HepG2 (cell line): ENCODE results near the gene C5. TPM values are rescaled to one million over a fixed set of nuclear protein-coding genes. Genes with fewer than 3 reads are reported as not detected.

Experiments used
- ERF ChIP-seq: IDR thresholded peaks from 2 replicates; pipeline ENCODE4 v1.6.1; 2018; ENCODE audit warnings: missing biosample characterization, missing genetic modification reagents
- FUBP1 ChIP-seq: sonication (generic); formaldehyde crosslinking; IDR thresholded peaks from 2 replicates; pipeline ENCODE4 v1.5.1; 2020; ENCODE audit warnings: missing genetic modification reagents, mild to moderate bottlenecking, borderline replicate concordance
- GZF1 ChIP-seq: sonication (generic); formaldehyde crosslinking; IDR thresholded peaks from 2 replicates; pipeline ENCODE4 v1.5.1; 2020; ENCODE audit warnings: mild to moderate bottlenecking, missing genetic modification reagents
- ISL2 ChIP-seq: sonication (generic); formaldehyde crosslinking; IDR thresholded peaks from 2 replicates; pipeline ENCODE4 v1.5.0; 2020; ENCODE audit warnings: missing genetic modification reagents
- MAF1 ChIP-seq: sonication (generic); formaldehyde crosslinking; IDR thresholded peaks from 2 replicates; pipeline ENCODE4 v1.5.0; 2020; ENCODE audit warnings: missing genetic modification reagents, borderline replicate concordance
- POGZ ChIP-seq: sonication (generic); formaldehyde crosslinking; IDR thresholded peaks from 2 replicates; pipeline ENCODE4 v1.4.0; 2020; ENCODE audit warnings: mild to moderate bottlenecking, missing genetic modification reagents
- PRDM10 ChIP-seq: sonication (generic); formaldehyde crosslinking; IDR thresholded peaks from 2 replicates; pipeline ENCODE4 v1.4.0; 2020; ENCODE audit warnings: low read depth, missing genetic modification reagents
- SP4 ChIP-seq: sonication (generic); formaldehyde crosslinking; IDR thresholded peaks from 2 replicates; pipeline ENCODE4 v1.8.1; 2023; ENCODE audit warnings: mild to moderate bottlenecking, missing genetic modification reagents
- TEF ChIP-seq: sonication (generic); formaldehyde crosslinking; IDR thresholded peaks from 2 replicates; pipeline ENCODE4 v1.5.0; 2020; ENCODE audit warnings: missing genetic modification reagents
- ZBTB25 ChIP-seq: IDR thresholded peaks from 2 replicates; pipeline ENCODE4 v1.6.1; 2018; ENCODE audit warnings: missing genetic modification reagents
- ZGPAT ChIP-seq: IDR thresholded peaks from 2 replicates; pipeline ENCODE4 v1.6.1; 2016; ENCODE audit warnings: mild to moderate bottlenecking
- ZKSCAN5 ChIP-seq: sonication (generic); formaldehyde crosslinking; IDR thresholded peaks from 2 replicates; pipeline ENCODE4 v1.5.1; 2020; ENCODE audit warnings: mild to moderate bottlenecking, missing genetic modification reagents
- ZMYM2 ChIP-seq: sonication (generic); formaldehyde crosslinking; IDR thresholded peaks from 2 replicates; pipeline ENCODE4 v1.8.0; 2022; ENCODE audit warnings: mild to moderate bottlenecking, missing genetic modification reagents
- ZNF138 ChIP-seq: sonication (generic); formaldehyde crosslinking; IDR thresholded peaks from 2 replicates; pipeline ENCODE4 v1.5.0; 2020; ENCODE audit warnings: mild to moderate bottlenecking, low read depth, missing genetic modification reagents
- ZNF17 ChIP-seq: sonication (generic); formaldehyde crosslinking; IDR thresholded peaks from 2 replicates; pipeline ENCODE4 v1.5.0; 2020; ENCODE audit warnings: mild to moderate bottlenecking, missing genetic modification reagents
- ZNF34 ChIP-seq: sonication (generic); formaldehyde crosslinking; IDR thresholded peaks from 2 replicates; pipeline ENCODE4 v1.4.0; 2020; ENCODE audit warnings: mild to moderate bottlenecking, missing genetic modification reagents, borderline replicate concordance
- ZNF550 ChIP-seq: sonication (generic); formaldehyde crosslinking; IDR thresholded peaks from 2 replicates; pipeline ENCODE4 v1.4.0; 2020; ENCODE audit warnings: mild to moderate bottlenecking, missing genetic modification reagents, borderline replicate concordance
- ZNF660 ChIP-seq: sonication (generic); formaldehyde crosslinking; IDR thresholded peaks from 2 replicates; pipeline ENCODE4 v1.5.1; 2020; ENCODE audit warnings: mild to moderate bottlenecking, low read depth, missing genetic modification reagents, borderline replicate concordance
- ZNF781 ChIP-seq: sonication (generic); formaldehyde crosslinking; IDR thresholded peaks from 2 replicates; pipeline ENCODE4 v1.5.1; 2020; ENCODE audit warnings: borderline replicate concordance, mild to moderate bottlenecking, missing genetic modification reagents; ENCODE audit errors: not compliant biosample characterization
- polyA plus RNA-seq, 8 experiments: library from polyadenylated mRNA; depleted of rRNA in 3 of 8; stranded (reverse) in 7 of 8; unstranded in 1 of 8; fragments of >200 nt; fragmentation: Illumina TruSeq in 4 of 8; extraction: Trizol in 4 of 8; gene quantifications; 2 replicates each; pipeline versions ENCODE4 v1.2.1 to v1.2.3, GENCODE V29; 2011 to 2016; ENCODE audit warnings: low read depth in 4 of 8, missing spikeins in 1 of 8, mixed read lengths in 1 of 8; ENCODE audit not compliant: insufficient read depth in 1 of 8
- total RNA-seq, 5 experiments: library from RNA; depleted of rRNA; stranded (reverse); fragments of >200 nt; fragmentation: Illumina TruSeq; extraction: Trizol; gene quantifications; 2 replicates each; pipeline ENCODE4 v1.2.3, GENCODE V29; 2016; ENCODE audit warnings: low read depth in 1 of 5

Gene C5
- total and polyA plus RNA-seq, 2 of the 13 experiments (the other 11 are each of a cell fraction or from before 2014, with no cell fraction given): 57.6 to 192 TPM

- TF ChIP-seq FUBP1 (CRISPR knock-in tag): no peak
- TF ChIP-seq ZGPAT (CRISPR knock-in tag): peak; percentile 95
- TF ChIP-seq MAF1 (CRISPR knock-in tag): no peak
- TF ChIP-seq ZNF138 (CRISPR knock-in tag): peak; percentile 96; the same call in 1 of the 2 replicates
- TF ChIP-seq ISL2 (CRISPR knock-in tag): peak; percentile 69
- peak; percentile 80 for TF ChIP-seq ZNF550 (CRISPR knock-in tag)
- TF ChIP-seq ZNF17 (CRISPR knock-in tag): no peak
- peak; percentile 50; the same call in 1 of the 2 replicates for TF ChIP-seq PRDM10 (CRISPR knock-in tag)
- no peak for TF ChIP-seq ZNF660 (CRISPR knock-in tag)
- TF ChIP-seq ZMYM2 (CRISPR knock-in tag): peak; percentile 92; the same call in 1 of the 2 replicates
- TF ChIP-seq ZNF781: peak; percentile 100
- peak; percentile 82 for TF ChIP-seq TEF (CRISPR knock-in tag)
- TF ChIP-seq ERF (CRISPR knock-in tag): peak; percentile 97
- TF ChIP-seq POGZ (CRISPR knock-in tag): peak; percentile 80; the same call in 1 of the 2 replicates
- TF ChIP-seq ZKSCAN5 (CRISPR knock-in tag): peak; percentile 75; the same call in 1 of the 2 replicates
- peak; percentile 72; the same call in 1 of the 2 replicates for TF ChIP-seq ZNF34
- TF ChIP-seq SP4 (CRISPR knock-in tag): peak; percentile 62
- peak; percentile 75 for TF ChIP-seq ZBTB25 (CRISPR knock-in tag)
- 0 out of 2 replicates have a peak, but pooled peaks have one; percentile 30 for TF ChIP-seq GZF1 (CRISPR knock-in tag)
Measured at GRCh38 chr9:121074370-121075250, 24.5 kb upstream of the C5 start, which contains the start of gene CNTRL (continued).
